Activated CD4-positive, alpha-beta memory T cell treated with anti-CD3 and anti-CD28 coated beads, Interleukin-2, amount 10 ng/mL, durations not matched to agents 7 days and 5 days (primary cell): Measurements from ENCODE around the gene ARHGEF35. TPM values are rescaled to one million over a fixed set of nuclear protein-coding genes. Genes with fewer than 3 reads are reported as not detected.
"Not testable (repeated sequence)": the region's sequence is repeated elsewhere in the genome, so short reads cannot be mapped to it uniquely, and the experiment has no call there.

ENCODE experiments used
- CTCF ChIA-PET: fragments of 350-600 bp; sonication (Branson Sonifier 250); formaldehyde crosslinking; loops from one replicate; lab custom pipeline; 2021; ENCODE audit warnings: antibody characterized with exemption, inconsistent platforms; lab: Charles Lee
- POLR2A ChIA-PET: fragments of 350-600 bp; sonication (Branson Sonifier 250); formaldehyde crosslinking; loops from one replicate; lab custom pipeline; 2021; ENCODE audit warnings: antibody characterized with exemption; lab: Charles Lee
- DNase-seq: peaks from one replicate; pipeline ENCODE4 v3.0.0-alpha.2; 2020
- H3K27ac Mint-ChIP-seq: one replicate; pipeline ENCODE4 v1.8.0; 2021; ENCODE audit warnings: mild to moderate bottlenecking, mixed read lengths
- H3K27me3 Mint-ChIP-seq: one replicate; pipeline ENCODE4 v1.8.0; 2021; ENCODE audit warnings: mixed read lengths
- H3K36me3 Mint-ChIP-seq: one replicate; pipeline ENCODE4 v1.8.0; 2021; ENCODE audit warnings: low read depth, mixed read lengths
- H3K4me1 Mint-ChIP-seq: one replicate; pipeline ENCODE4 v1.8.0; 2021; ENCODE audit warnings: mixed read lengths
- H3K4me3 Mint-ChIP-seq: one replicate; pipeline ENCODE4 v1.8.0; 2021; ENCODE audit warnings: mild to moderate bottlenecking, mixed read lengths
- H3K9me3 Mint-ChIP-seq: one replicate; pipeline ENCODE4 v1.8.0; 2021; ENCODE audit warnings: mixed read lengths
- total RNA-seq, 2 experiments: library from RNA; stranded (reverse); gene quantifications; one replicate each; pipeline ENCODE4 v1.2.3, GENCODE V29; 2021

ARHGEF35 gene
- total RNA-seq, 2 experiments from 2014 or later = 6.0 to 6.2 TPM

DNA sequence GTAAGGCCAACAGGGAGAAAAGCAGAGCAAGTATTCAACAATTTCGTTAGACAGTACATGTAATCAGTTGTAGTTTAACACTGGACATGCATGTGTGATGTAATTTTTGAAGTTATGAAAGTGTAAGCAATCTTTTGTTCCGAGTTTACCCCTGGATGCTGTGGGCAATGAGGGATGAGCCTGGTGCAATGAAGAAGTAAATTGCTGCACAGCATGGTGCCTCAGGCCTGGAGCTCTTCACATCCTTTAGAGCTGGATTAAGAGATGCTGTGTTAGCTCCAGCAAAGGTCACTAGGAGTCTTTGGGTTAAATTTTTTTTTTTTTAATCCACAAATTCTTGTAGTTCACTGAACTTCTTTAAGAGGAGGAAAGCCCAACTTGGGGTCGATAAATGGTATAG, 7.5 kb upstream of the ARHGEF35 start:
- CTCF ChIA-PET, H3K27me3 Mint-ChIP-seq, H3K36me3 Mint-ChIP-seq, H3K4me3 Mint-ChIP-seq, H3K4me1 Mint-ChIP-seq, POLR2A ChIA-PET, H3K9me3 Mint-ChIP-seq, DNase-seq, H3K27ac Mint-ChIP-seq: not testable (repeated sequence)

GRCh38 chr7:144201978-144202377, 6.3 kb upstream of the ARHGEF35 start:
- CTCF ChIA-PET, H3K4me1 Mint-ChIP-seq, H3K9me3 Mint-ChIP-seq, POLR2A ChIA-PET, H3K27ac Mint-ChIP-seq, H3K27me3 Mint-ChIP-seq, H3K36me3 Mint-ChIP-seq, H3K4me3 Mint-ChIP-seq, DNase-seq: not testable (repeated sequence)

GRCh38 chr7:144198934-144199333, 3.3 kb upstream of the ARHGEF35 start:
- DNase-seq, H3K4me3 Mint-ChIP-seq, H3K9me3 Mint-ChIP-seq, H3K36me3 Mint-ChIP-seq, CTCF ChIA-PET, H3K27ac Mint-ChIP-seq, H3K27me3 Mint-ChIP-seq, POLR2A ChIA-PET: not testable (repeated sequence)
- H3K4me1 Mint-ChIP-seq = peaks cover 12% of the 10 kb centered on the region

- H3K27me3 Mint-ChIP-seq, H3K36me3 Mint-ChIP-seq, H3K4me3 Mint-ChIP-seq, H3K27ac Mint-ChIP-seq, H3K4me1 Mint-ChIP-seq, H3K9me3 Mint-ChIP-seq, POLR2A ChIA-PET, DNase-seq, CTCF ChIA-PET: not testable (repeated sequence)
Measured at GRCh38 chr7:144194453-144194852, 1.2 kb downstream of the ARHGEF35 start.

GRCh38 chr7:144193782-144194181, 1.9 kb downstream of the ARHGEF35 start:
- H3K4me1 Mint-ChIP-seq, CTCF ChIA-PET, H3K4me3 Mint-ChIP-seq, POLR2A ChIA-PET, H3K27ac Mint-ChIP-seq, H3K9me3 Mint-ChIP-seq, H3K36me3 Mint-ChIP-seq, H3K27me3 Mint-ChIP-seq, DNase-seq: not testable (repeated sequence)

- H3K36me3 Mint-ChIP-seq, H3K9me3 Mint-ChIP-seq, POLR2A ChIA-PET, CTCF ChIA-PET, DNase-seq, H3K27me3 Mint-ChIP-seq, H3K4me1 Mint-ChIP-seq, H3K4me3 Mint-ChIP-seq, H3K27ac Mint-ChIP-seq: not testable (repeated sequence)
Measured at GRCh38 chr7:144188578-144189171, 7.0 kb downstream of the ARHGEF35 start.

DNA sequence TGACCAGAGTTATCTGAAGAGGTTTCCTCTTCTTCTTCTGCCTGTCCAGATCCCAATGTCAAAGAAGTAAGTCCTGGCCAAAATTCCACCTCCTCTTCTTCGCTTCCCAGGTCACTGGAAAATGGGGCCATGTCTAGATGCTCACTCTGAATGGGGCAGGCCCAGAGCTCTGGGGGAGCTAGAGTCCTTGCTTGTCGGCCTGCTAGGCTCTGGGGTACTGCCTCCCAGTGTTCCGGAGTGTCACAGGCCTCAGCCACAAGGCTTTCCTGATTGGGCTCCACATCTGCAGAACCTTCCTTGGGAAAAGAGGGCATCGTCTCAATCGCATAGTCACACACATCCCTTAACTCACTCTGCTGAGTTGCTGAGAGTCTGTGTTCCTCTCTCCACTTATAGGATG, 7.8 kb downstream of the ARHGEF35 start:
- H3K27me3 Mint-ChIP-seq, DNase-seq, POLR2A ChIA-PET, H3K27ac Mint-ChIP-seq, CTCF ChIA-PET, H3K4me3 Mint-ChIP-seq, H3K36me3 Mint-ChIP-seq, H3K4me1 Mint-ChIP-seq, H3K9me3 Mint-ChIP-seq: not testable (repeated sequence)

GRCh38 chr7:144183166-144183565, 12.5 kb downstream of the ARHGEF35 start, which contains the start of gene CTAGE4:
CTAGE4 (plus strand) TSS chr7:144183466; CDS start chr7:144183504, 38 bp downstream.
- H3K4me1 Mint-ChIP-seq, H3K4me3 Mint-ChIP-seq, H3K27ac Mint-ChIP-seq, POLR2A ChIA-PET, CTCF ChIA-PET, DNase-seq, H3K36me3 Mint-ChIP-seq, H3K27me3 Mint-ChIP-seq, H3K9me3 Mint-ChIP-seq: not testable (repeated sequence)

- H3K27me3 Mint-ChIP-seq, H3K27ac Mint-ChIP-seq, H3K4me1 Mint-ChIP-seq, DNase-seq, CTCF ChIA-PET, H3K36me3 Mint-ChIP-seq, H3K4me3 Mint-ChIP-seq, POLR2A ChIA-PET, H3K9me3 Mint-ChIP-seq: not testable (repeated sequence)
Measured at GRCh38 chr7:144179165-144179479, 16.5 kb downstream of the ARHGEF35 start.

DNA sequence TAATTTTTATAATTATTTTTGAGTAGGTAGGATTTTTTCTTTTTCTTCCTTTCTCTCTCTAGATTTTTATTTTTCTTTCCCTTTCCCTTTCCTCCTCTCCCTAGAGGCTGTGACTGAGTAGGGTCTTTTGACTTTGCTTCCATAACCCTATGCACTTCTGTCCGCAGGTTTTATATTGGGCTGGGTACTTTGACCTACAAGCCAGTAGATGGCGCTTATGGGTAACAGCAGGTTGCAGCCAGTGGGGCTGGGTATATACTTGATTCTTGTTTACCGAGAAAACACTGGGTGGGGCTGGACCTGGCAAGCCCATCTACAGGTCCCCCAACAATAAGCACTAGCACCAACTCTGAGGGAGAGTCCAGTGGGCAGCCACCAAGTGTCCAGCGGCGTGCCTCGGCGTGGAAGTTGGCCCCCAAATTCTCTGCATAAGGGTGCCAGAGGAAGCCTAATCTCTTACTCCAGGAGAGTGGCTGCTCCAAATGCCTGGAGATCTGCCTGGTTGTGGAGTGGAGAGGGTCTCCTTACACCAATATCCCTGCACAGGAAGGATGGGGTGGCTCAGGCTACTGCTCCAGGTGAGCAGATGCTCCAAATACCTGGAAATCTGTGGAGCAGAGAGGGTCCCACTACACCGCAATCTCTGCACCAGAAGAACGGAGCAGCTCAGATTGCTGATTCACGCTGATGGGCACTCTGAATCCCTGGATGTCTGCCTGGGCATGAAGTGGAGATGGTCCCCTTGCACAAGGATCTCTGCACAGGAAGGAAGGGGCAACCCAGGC, 17.1 kb downstream of the ARHGEF35 start:
- CTCF ChIA-PET = interaction anchor here (0.8 to 1.8 kb wide), 4 partner anchors 9 to 258 kb away, joined by 4 to 11 read pairs (median 6); no protein-coding TSS in a partner anchor
- H3K36me3 Mint-ChIP-seq, H3K27me3 Mint-ChIP-seq, H3K4me1 Mint-ChIP-seq, H3K4me3 Mint-ChIP-seq, POLR2A ChIA-PET, H3K27ac Mint-ChIP-seq, H3K9me3 Mint-ChIP-seq: not testable (repeated sequence)
- peak; percentile 39 for DNase-seq

- no peaks in the 10 kb centered on the region for H3K4me1 Mint-ChIP-seq
- ChIA-PET POLR2A (interaction anchor here (0.6 kb wide), 1 partner anchor 1156 kb away, joined by 3 read pairs; no protein-coding TSS in a partner anchor), CTCF (interaction anchor here (1.5 kb wide), 1 partner anchor 218 kb away, joined by 3 read pairs; no protein-coding TSS in a partner anchor)
- DNase-seq = no peak
- H3K4me3 Mint-ChIP-seq = no peak overlapping the region
- H3K36me3 Mint-ChIP-seq = no peaks in the 10 kb centered on the region
- peaks cover 3% of the 10 kb centered on the region for H3K27me3 Mint-ChIP-seq
- no peaks in the 10 kb centered on the region for H3K9me3 Mint-ChIP-seq
- no peak overlapping the region for H3K27ac Mint-ChIP-seq
Measured at GRCh38 chr7:144174613-144175012, 21.0 kb downstream of the ARHGEF35 start.

GRCh38 chr7:144171594-144172350, 23.9 kb downstream of the ARHGEF35 start:
- H3K27me3 Mint-ChIP-seq, H3K36me3 Mint-ChIP-seq, H3K4me1 Mint-ChIP-seq, H3K9me3 Mint-ChIP-seq, DNase-seq, H3K27ac Mint-ChIP-seq, CTCF ChIA-PET, POLR2A ChIA-PET, H3K4me3 Mint-ChIP-seq: not testable (repeated sequence)

DNA sequence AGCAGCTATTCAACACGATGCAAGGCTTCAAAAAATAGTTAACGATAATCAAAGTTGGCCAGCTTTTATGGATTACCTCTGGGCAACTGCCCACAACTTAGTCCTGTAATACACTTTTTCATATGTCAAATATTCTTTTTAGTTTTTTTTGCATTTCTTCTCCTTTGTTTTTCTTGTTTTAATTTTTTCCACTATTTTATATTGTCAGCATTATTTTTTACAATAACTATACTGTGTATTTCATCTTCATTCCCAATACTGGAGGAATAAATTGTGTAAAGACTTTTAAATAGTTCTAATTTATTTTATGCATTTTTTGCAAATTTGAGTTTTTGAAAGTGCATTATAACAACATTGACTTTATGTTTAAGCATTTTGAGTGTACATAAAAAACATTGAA, 30.8 kb downstream of the ARHGEF35 start:
- Mint-ChIP-seq H3K9me3 (no peaks in the 10 kb centered on the region), H3K27me3 (peaks cover 16% of the 10 kb centered on the region), H3K27ac (no peak overlapping the region), H3K4me3 (no peak overlapping the region), H3K36me3 (no peaks in the 10 kb centered on the region), H3K4me1 (no peaks in the 10 kb centered on the region)
- ChIA-PET CTCF (interaction anchor here (1.4 kb wide), 1 partner anchor 37 kb away, joined by 4 read pairs; no protein-coding TSS in a partner anchor), POLR2A (no interaction called here)
- DNase-seq = no peak
